Measurements from ENCODE around the gene HMX1. TPM values are rescaled to one million over a fixed set of nuclear protein-coding genes. Genes with fewer than 3 reads are reported as not detected.

Gene HMX1
- total RNA-seq, 1 experiment from 2014 or later = 0.20 TPM

GRCh38 chr4:8862800-8863685, 8.6 kb downstream of the HMX1 start:
- ChIA-PET CTCF (no interaction called here), POLR2A (no interaction called here)
- Histone ChIP-seq H3K4me1 (no peaks in the 10 kb centered on the region), H3K36me3 (ENCODE audit: control insufficient read depth, insufficient read depth, low read length) (no peaks in the 10 kb centered on the region), H3K27me3 (replicated peaks; ENCODE audit: control insufficient read depth, insufficient read depth, low read length) (no peaks in the 10 kb centered on the region), H3K4me3 (ENCODE audit: low read depth, low read length) (no peak overlapping the region), H3K9me3 (no peaks in the 10 kb centered on the region)
- Mint-ChIP-seq H3K4me1 (ENCODE audit: low read depth, unreplicated experiment) (no peaks in the 10 kb centered on the region), H3K27ac (ENCODE audit: unreplicated experiment) (no peak overlapping the region), H3K9me3 (ENCODE audit: unreplicated experiment) (no peaks in the 10 kb centered on the region), H3K36me3 (ENCODE audit: insufficient read depth, unreplicated experiment) (no peaks in the 10 kb centered on the region), H3K27me3 (ENCODE audit: insufficient read depth, unreplicated experiment) (peaks cover 10% of the 10 kb centered on the region), H3K4me3 (ENCODE audit: unreplicated experiment) (no peak overlapping the region)
- no peak for TF ChIP-seq CTCF (IDR thresholded peaks at IDR 0.05; ENCODE audit: insufficient read depth in 1 of 2, low read depth in 1 of 2, low read length in 1 of 2, severe bottlenecking in 1 of 2, unreplicated experiment in 1 of 2)
- BruUV-seq (replicated peaks) = no TSS peak
- no peak for DNase-seq
- intact Hi-C loops (cut with micrococcal nuclease; ENCODE audit: unreplicated experiment) = no loop called here

GRCh38 chr4:8862334-8862733, 9.3 kb downstream of the HMX1 start:
- no peaks in the 10 kb centered on the region for H3K36me3 Mint-ChIP-seq (ENCODE audit: insufficient read depth, unreplicated experiment)
- no peak overlapping the region for H3K4me3 Mint-ChIP-seq (ENCODE audit: unreplicated experiment)
- DNase-seq = no peak
- H3K9me3 Mint-ChIP-seq (ENCODE audit: unreplicated experiment) = no peaks in the 10 kb centered on the region
- ChIA-PET CTCF (no interaction called here), POLR2A (no interaction called here)
- TF ChIP-seq CTCF (IDR thresholded peaks at IDR 0.05; ENCODE audit: insufficient read depth in 1 of 2, low read depth in 1 of 2, low read length in 1 of 2, severe bottlenecking in 1 of 2, unreplicated experiment in 1 of 2) = no peak
- Histone ChIP-seq H3K9me3 (no peaks in the 10 kb centered on the region), H3K4me3 (ENCODE audit: low read depth, low read length) (no peak overlapping the region), H3K4me1 (no peaks in the 10 kb centered on the region), H3K27me3 (replicated peaks; ENCODE audit: control insufficient read depth, insufficient read depth, low read length) (no peaks in the 10 kb centered on the region), H3K36me3 (ENCODE audit: control insufficient read depth, insufficient read depth, low read length) (no peaks in the 10 kb centered on the region)
- peaks cover 10% of the 10 kb centered on the region for H3K27me3 Mint-ChIP-seq (ENCODE audit: insufficient read depth, unreplicated experiment)
- no TSS peak for BruUV-seq (replicated peaks)
- intact Hi-C loops (cut with micrococcal nuclease; ENCODE audit: unreplicated experiment) = no loop called here
- no peaks in the 10 kb centered on the region for H3K4me1 Mint-ChIP-seq (ENCODE audit: low read depth, unreplicated experiment)
- no peak overlapping the region for H3K27ac Mint-ChIP-seq (ENCODE audit: unreplicated experiment)

- Histone ChIP-seq H3K9me3 (no peaks in the 10 kb centered on the region), H3K4me3 (ENCODE audit: low read depth, low read length) (peak overlapping the region; percentile 41), H3K27me3 (replicated peaks; ENCODE audit: control insufficient read depth, insufficient read depth, low read length) (no peaks in the 10 kb centered on the region), H3K36me3 (ENCODE audit: control insufficient read depth, insufficient read depth, low read length) (no peaks in the 10 kb centered on the region), H3K4me1 (no peaks in the 10 kb centered on the region)
- BruUV-seq (replicated peaks) = no TSS peak
- Mint-ChIP-seq H3K4me1 (ENCODE audit: low read depth, unreplicated experiment) (no peaks in the 10 kb centered on the region), H3K9me3 (ENCODE audit: unreplicated experiment) (no peaks in the 10 kb centered on the region), H3K27ac (ENCODE audit: unreplicated experiment) (no peak overlapping the region), H3K27me3 (ENCODE audit: insufficient read depth, unreplicated experiment) (peaks cover 10% of the 10 kb centered on the region), H3K36me3 (ENCODE audit: insufficient read depth, unreplicated experiment) (no peaks in the 10 kb centered on the region), H3K4me3 (ENCODE audit: unreplicated experiment) (peak overlapping the region; percentile 83)
- ChIA-PET CTCF (no interaction called here), POLR2A (no interaction called here)
- TF ChIP-seq CTCF (IDR thresholded peaks at IDR 0.05; ENCODE audit: insufficient read depth in 1 of 2, low read depth in 1 of 2, low read length in 1 of 2, severe bottlenecking in 1 of 2, unreplicated experiment in 1 of 2) = no peak
- no peak for DNase-seq
- intact Hi-C loops (cut with micrococcal nuclease; ENCODE audit: unreplicated experiment) = no loop called here
Observed at GRCh38 chr4:8861576-8862295, 9.9 kb downstream of the HMX1 start.

All from Caco-2 (cell line).